IMR-90 (cell line): Measurements from ENCODE around the gene NEDD4L. TPM values are rescaled to one million over a fixed set of nuclear protein-coding genes. Genes with fewer than 3 reads are reported as not detected.

Source experiments
- ATAC-seq: fragments of 200-7000 bp; cut with Tn5 transposase; 2 replicates; pipeline ENCODE4 v1.9.1; 2020; ENCODE audit warnings: low read depth, mild to moderate bottlenecking, moderate library complexity
- BruUV-seq: library from RNA; stranded (reverse); fragments of 400-500 nt; replicated peaks from 2 replicates; lab custom pipeline; 2021; lab: Mats Ljungman, UMichigan
- CTCF ChIA-PET: fragments of 300-600 bp; formaldehyde crosslinking; extraction: SDS; loops from one replicate; lab custom pipeline; 2021; ENCODE audit warnings: antibody characterized with exemption; lab: Yijun Ruan, JAX
- POLR2A ChIA-PET: fragments of 300-600 bp; sonication (Branson Sonifier 250); formaldehyde crosslinking; loops from one replicate; lab custom pipeline; 2022; ENCODE audit warnings: antibody characterized with exemption; ENCODE audit not compliant: unreplicated experiment; lab: Charles Lee
- DNase-seq: peaks from one replicate; pipeline ENCODE4 v3.0.0; 2013
- H2AFZ ChIP-seq: replicated peaks from 2 replicates; pipeline ENCODE3; 2013; ENCODE audit warnings: low read length, mild to moderate bottlenecking; ENCODE audit not compliant: poor library complexity
- H2AK5ac ChIP-seq: 2 replicates; pipeline ENCODE4 v1.6.1; 2013; ENCODE audit warnings: low read depth, low read length, inconsistent platforms
- H2AK9ac ChIP-seq: replicated peaks from 2 replicates; pipeline ENCODE3; 2013; ENCODE audit warnings: mild to moderate bottlenecking, low read depth, low read length, moderate library complexity; ENCODE audit not compliant: poor library complexity
- H2BK120ac ChIP-seq: 2 replicates; pipeline ENCODE4 v1.6.1; 2013; ENCODE audit warnings: low read depth, low read length, inconsistent platforms
- H2BK15ac ChIP-seq: 3 replicates; pipeline ENCODE4 v1.6.1; 2013; ENCODE audit warnings: low read depth, low read length, inconsistent platforms
- H2BK20ac ChIP-seq: 2 replicates; pipeline ENCODE4 v1.6.1; 2013; ENCODE audit warnings: low read depth, mild to moderate bottlenecking, inconsistent platforms, low read length, moderate library complexity
- H2BK5ac ChIP-seq: 2 replicates; pipeline ENCODE4 v1.6.1; 2013; ENCODE audit warnings: mild to moderate bottlenecking, low read depth, low read length, inconsistent platforms; ENCODE audit not compliant: poor library complexity, severe bottlenecking
- H3K14ac ChIP-seq: replicated peaks from 2 replicates; pipeline ENCODE4 v1.6.1; 2013; ENCODE audit warnings: low read depth, low read length, inconsistent platforms
- H3K18ac ChIP-seq: 2 replicates; pipeline ENCODE4 v1.6.1; 2013; ENCODE audit warnings: low read depth, low read length, control low read depth
- H3K23ac ChIP-seq: 2 replicates; pipeline ENCODE4 v1.6.1; 2013; ENCODE audit warnings: low read depth, low read length, inconsistent platforms
- H3K27ac ChIP-seq: 2 replicates; pipeline ENCODE4 v1.5.1; 2013; ENCODE audit warnings: mild to moderate bottlenecking, control low read depth, low read length; ENCODE audit not compliant: insufficient read depth
- H3K27me3 ChIP-seq: 2 replicates; pipeline ENCODE4 v1.6.1; 2013; ENCODE audit warnings: low read length; ENCODE audit not compliant: control insufficient read depth, insufficient read depth
- H3K36me3 ChIP-seq: 2 replicates; pipeline ENCODE4 v1.6.1; 2013; ENCODE audit warnings: low read length, mixed read lengths; ENCODE audit not compliant: control insufficient read depth, insufficient read depth
- H3K4ac ChIP-seq: 2 replicates; pipeline ENCODE4 v1.6.1; 2013; ENCODE audit warnings: low read depth, low read length, inconsistent platforms
- H3K4me1 ChIP-seq: 2 replicates; pipeline ENCODE4 v1.6.1; 2013; ENCODE audit warnings: low read length, mixed read lengths; ENCODE audit not compliant: control insufficient read depth, insufficient read depth
- H3K4me2 ChIP-seq: 2 replicates; pipeline ENCODE4 v1.6.1; 2013; ENCODE audit warnings: low read depth, mild to moderate bottlenecking, control low read depth, low read length, moderate library complexity
- H3K4me3 ChIP-seq: 2 replicates; pipeline ENCODE4 v1.5.1; 2013; ENCODE audit warnings: low read depth, mild to moderate bottlenecking, control low read depth, low read length, moderate library complexity; ENCODE audit not compliant: insufficient read depth
- H3K56ac ChIP-seq: 2 replicates; pipeline ENCODE4 v1.6.1; 2013; ENCODE audit warnings: low read length, inconsistent platforms; ENCODE audit not compliant: insufficient read depth; ENCODE audit errors: extremely low read depth
- H3K79me1 ChIP-seq, 2 experiments: 2 replicates each; pipeline ENCODE4 v1.6.1; 2013; ENCODE audit warnings: low read length in 2 of 2, inconsistent platforms in 1 of 2, low read depth in 1 of 2
- H3K9ac ChIP-seq: 2 replicates; pipeline ENCODE4 v1.6.1; 2013; ENCODE audit warnings: low read depth, low read length, control low read depth
- H3K9me1 ChIP-seq: 2 replicates; pipeline ENCODE4 v1.6.1; 2013; ENCODE audit warnings: low read length, inconsistent platforms; ENCODE audit not compliant: insufficient read depth
- H3K9me3 ChIP-seq: 2 replicates; pipeline ENCODE4 v1.6.1; 2013; ENCODE audit warnings: low read length; ENCODE audit not compliant: control insufficient read depth, insufficient read depth
- H4K20me1 ChIP-seq: 2 replicates; pipeline ENCODE4 v1.6.1; 2013; ENCODE audit warnings: low read length, inconsistent platforms; ENCODE audit not compliant: insufficient read depth
- H4K5ac ChIP-seq: 2 replicates; pipeline ENCODE4 v1.6.1; 2013; ENCODE audit warnings: mild to moderate bottlenecking, low read depth, low read length, control low read depth
- H4K8ac ChIP-seq, 2 experiments: 2 replicates each; pipeline ENCODE4 v1.6.1; 2013; ENCODE audit warnings: low read depth in 2 of 2, low read length in 2 of 2, control low read depth in 1 of 2, inconsistent platforms in 1 of 2
- H4K91ac ChIP-seq: 2 replicates; pipeline ENCODE4 v1.6.1; 2013; ENCODE audit warnings: low read depth, low read length, inconsistent platforms; ENCODE audit not compliant: insufficient read depth
- BHLHE40 ChIP-seq: fragments of 150-350 bp; IDR thresholded peaks from 2 replicates; pipeline ENCODE4 v1.6.1; 2016; ENCODE audit warnings: mild to moderate bottlenecking, low read depth, low read length
- CHD1 ChIP-seq: IDR thresholded peaks from 2 replicates; pipeline ENCODE4 v1.6.1; 2012; ENCODE audit warnings: low read depth, low read length, improper control_type of control experiment
- CTCF ChIP-seq: conservative IDR thresholded peaks from 2 replicates; pipeline ENCODE4 v1.5.1; 2012; ENCODE audit warnings: mild to moderate bottlenecking, low read depth, low read length, improper control_type of control experiment
- ELK1 ChIP-seq: fragments of 150-350 bp; IDR thresholded peaks from 2 replicates; pipeline ENCODE4 v1.6.1; 2016; ENCODE audit warnings: low read depth, mild to moderate bottlenecking, low read length, moderate library complexity, borderline replicate concordance
- FOS ChIP-seq: fragments of 150-350 bp; IDR thresholded peaks from 2 replicates; pipeline ENCODE4 v1.6.1; 2016; ENCODE audit warnings: low read depth, low read length
- MAFK ChIP-seq: IDR thresholded peaks from 2 replicates; pipeline ENCODE4 v1.6.1; 2012; ENCODE audit warnings: low read depth, low read length, improper control_type of control experiment
- MAZ ChIP-seq: IDR thresholded peaks from 2 replicates; pipeline ENCODE4 v1.6.1; 2012; ENCODE audit warnings: low read depth, mild to moderate bottlenecking, low read length, improper control_type of control experiment, moderate library complexity, borderline replicate concordance
- MXI1 ChIP-seq: IDR thresholded peaks from 2 replicates; pipeline ENCODE4 v1.6.1; 2012; ENCODE audit warnings: low read depth, mild to moderate bottlenecking, low read length, moderate library complexity, borderline replicate concordance
- NFE2L2 ChIP-seq: fragments of 150-350 bp; IDR thresholded peaks from 2 replicates; pipeline ENCODE4 v1.6.1; 2016; ENCODE audit warnings: low read depth, mild to moderate bottlenecking, low read length
- RAD21 ChIP-seq: IDR thresholded peaks from 2 replicates; pipeline ENCODE4 v1.6.1; 2012; ENCODE audit warnings: low read length, improper control_type of control experiment
- RCOR1 ChIP-seq: IDR thresholded peaks from 2 replicates; pipeline ENCODE4 v1.6.1; 2012; ENCODE audit warnings: mild to moderate bottlenecking, low read length, improper control_type of control experiment; ENCODE audit not compliant: insufficient replicate concordance
- RFX5 ChIP-seq: IDR thresholded peaks from 2 replicates; pipeline ENCODE4 v1.8.0; 2012; ENCODE audit warnings: low read depth, mild to moderate bottlenecking, low read length, moderate library complexity
- USF2 ChIP-seq: fragments of 150-350 bp; IDR thresholded peaks from 2 replicates; pipeline ENCODE4 v1.6.1; 2017; ENCODE audit warnings: mild to moderate bottlenecking, antibody characterized with exemption, low read length, low read depth
- WGBS, 2 experiments: methylation state at CpG; one replicate each; pipeline versions ENCODE4 v1.1.5 to v1.1.7; 2013; ENCODE audit warnings: missing lambda C conversion rate in 2 of 2; ENCODE audit not compliant: insufficient read length in 1 of 2; ENCODE audit errors: extremely low coverage in 2 of 2; 5-methylcytosine and 5-hydroxymethylcytosine counted together
- dilution Hi-C: fragments of 300-500 bp; cut with HindIII; formaldehyde crosslinking; loops from one replicate; pipeline ENCODE4 v1.14.3; 2018; ENCODE audit warnings: low sequenced_read_pairs; ENCODE audit not compliant: unreplicated experiment
- in situ Hi-C: fragments of 300-500 bp; cut with MboI; formaldehyde crosslinking; loops from 3 replicates; pipeline ENCODE4 v1.14.3; 2019; ENCODE audit warnings: low sequenced_read_pairs, inconsistent platforms, mixed read lengths
- intact Hi-C: fragments of 100-400 bp; cut with micrococcal nuclease; formaldehyde crosslinking; loops from 2 replicates; pipeline ENCODE4 v1.10.0; 2022
- polyA plus RNA-seq, 3 experiments: library from polyadenylated mRNA; depleted of rRNA; stranded (reverse); fragments of >200 nt; gene quantifications; 2 replicates each; pipeline ENCODE4 v1.2.3, GENCODE V29; 2012; ENCODE audit warnings: low replicate concordance in 1 of 3
- total RNA-seq: library from RNA; depleted of rRNA; stranded (reverse); fragments of >200 nt; gene quantifications from 2 replicates; pipeline ENCODE4 v1.2.3, GENCODE V29; 2012

NEDD4L gene
- total and polyA plus RNA-seq, 2 of the 4 experiments (the other 2 are of a cell fraction), result 10.0 to 10.9 TPM

- TF ChIP-seq NFE2L2 (no peak), FOS (no peak), CTCF (no peak), RCOR1 (no peak), MAZ (no peak), ELK1 (no peak), RAD21 (no peak), MAFK (no peak), CHD1 (no peak), BHLHE40 (no peak), USF2 (no peak), MXI1 (no peak), RFX5 (no peak)
- Histone ChIP-seq H3K23ac (no peak overlapping the region), H2AK5ac (no peak overlapping the region), H3K14ac (no peak overlapping the region), H2BK20ac (no peak overlapping the region), H3K9ac (no peak overlapping the region), H3K18ac (no peak overlapping the region), H3K4me3 (no peak overlapping the region), H4K8ac (no peak overlapping the region), H4K5ac (no peak overlapping the region), H3K9me1 (no peaks in the 10 kb centered on the region; the same call in 1 of the 2 replicates), H2AFZ (no peak overlapping the region), H3K4me1 (no peaks in the 10 kb centered on the region), H2BK15ac (no peak overlapping the region), H2BK120ac (no peak overlapping the region), H3K4ac (no peak overlapping the region), H3K56ac (no peak overlapping the region), H4K91ac (no peak overlapping the region), H3K79me1 (no peaks in the 10 kb centered on the region), H3K4me2 (no peak overlapping the region), H3K9me3 (no peaks in the 10 kb centered on the region), H4K20me1 (no peaks in the 10 kb centered on the region), H3K27me3 (no peaks in the 10 kb centered on the region), H2BK5ac (no peak overlapping the region), H3K27ac (no peak overlapping the region), H3K36me3 (peaks cover 4% of the 10 kb centered on the region), H2AK9ac (no peak overlapping the region)
- intact Hi-C loops (no loop called here), in situ Hi-C loops (no loop called here), dilution Hi-C loops (no loop called here)
- ChIA-PET POLR2A (no interaction called here), CTCF (no interaction called here)
- no TSS peak for BruUV-seq
- no CpG with 5 or more reads among the region's 5 CpGs for WGBS, 2 experiments
- no peak for ATAC-seq
- DNase-seq, result no peak
These were observed 329.5 kb downstream of the NEDD4L start for GRCh38 chr18:58373481-58373880.
